ENCODE measurements around the gene SCLY. TPM values are rescaled to one million over a fixed set of nuclear protein-coding genes. Genes with fewer than 3 reads are reported as not detected.
"Not testable (repeated sequence)": the region's sequence is repeated elsewhere in the genome, so short reads cannot be mapped to it uniquely, and the experiment has no call there.

The SCLY gene
- total RNA-seq, 1 experiment from 2014 or later, result 68.4 TPM

GRCh38 chr2:238031751-238032150, 29.1 kb upstream of the SCLY start (continued):
- TF ChIP-seq, protein P1, sequence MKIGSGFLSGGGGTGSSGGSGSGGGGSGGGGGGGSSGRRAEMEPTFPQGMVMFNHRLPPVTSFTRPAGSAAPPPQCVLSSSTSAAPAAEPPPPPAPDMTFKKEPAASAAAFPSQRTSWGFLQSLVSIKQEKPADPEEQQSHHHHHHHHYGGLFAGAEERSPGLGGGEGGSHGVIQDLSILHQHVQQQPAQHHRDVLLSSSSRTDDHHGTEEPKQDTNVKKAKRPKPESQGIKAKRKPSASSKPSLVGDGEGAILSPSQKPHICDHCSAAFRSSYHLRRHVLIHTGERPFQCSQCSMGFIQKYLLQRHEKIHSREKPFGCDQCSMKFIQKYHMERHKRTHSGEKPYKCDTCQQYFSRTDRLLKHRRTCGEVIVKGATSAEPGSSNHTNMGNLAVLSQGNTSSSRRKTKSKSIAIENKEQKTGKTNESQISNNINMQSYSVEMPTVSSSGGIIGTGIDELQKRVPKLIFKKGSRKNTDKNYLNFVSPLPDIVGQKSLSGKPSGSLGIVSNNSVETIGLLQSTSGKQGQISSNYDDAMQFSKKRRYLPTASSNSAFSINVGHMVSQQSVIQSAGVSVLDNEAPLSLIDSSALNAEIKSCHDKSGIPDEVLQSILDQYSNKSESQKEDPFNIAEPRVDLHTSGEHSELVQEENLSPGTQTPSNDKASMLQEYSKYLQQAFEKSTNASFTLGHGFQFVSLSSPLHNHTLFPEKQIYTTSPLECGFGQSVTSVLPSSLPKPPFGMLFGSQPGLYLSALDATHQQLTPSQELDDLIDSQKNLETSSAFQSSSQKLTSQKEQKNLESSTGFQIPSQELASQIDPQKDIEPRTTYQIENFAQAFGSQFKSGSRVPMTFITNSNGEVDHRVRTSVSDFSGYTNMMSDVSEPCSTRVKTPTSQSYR (CRISPR knock-in tag; IDR thresholded peaks at IDR 0.05), result no peak
- no peak for TF ChIP-seq NR2C2 (CRISPR knock-in tag; IDR thresholded peaks at IDR 0.05)

DNA sequence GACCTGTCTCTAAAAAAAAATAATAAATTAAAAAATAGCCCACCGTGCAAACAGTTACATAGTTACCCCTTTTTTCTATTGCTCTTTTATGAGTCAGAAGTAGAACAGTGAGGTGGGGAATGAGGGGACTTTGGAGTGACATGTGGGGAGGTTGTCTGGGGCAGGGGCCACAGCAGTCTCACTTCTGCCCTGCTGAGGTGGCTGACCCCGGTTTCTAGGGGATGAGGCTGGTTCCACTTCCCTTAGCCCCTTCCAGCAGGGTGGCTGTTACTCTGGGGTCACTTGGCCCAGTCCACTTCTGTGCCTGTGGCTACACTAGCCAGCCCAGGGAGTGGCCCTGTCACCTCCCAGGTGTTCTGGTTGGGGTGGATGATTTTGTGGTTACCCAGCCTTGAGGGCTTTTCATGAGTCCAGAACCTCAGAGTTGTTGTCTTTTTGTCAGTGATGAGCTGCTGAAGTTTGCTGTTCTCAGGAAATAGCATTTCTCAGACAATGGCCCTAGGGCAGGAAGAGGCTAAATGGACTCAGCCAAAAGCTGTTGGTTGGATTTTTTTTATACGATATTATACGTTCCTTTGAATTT, 28.0 kb upstream of the SCLY start:
- no peak for TF ChIP-seq ESRRA (CRISPR knock-in tag; IDR thresholded peaks at IDR 0.05; ENCODE audit: borderline replicate concordance)
- TF ChIP-seq HMGA2 (CRISPR knock-in tag; IDR thresholded peaks at IDR 0.05), result no peak
- no peak for TF ChIP-seq TEAD4 (CRISPR knock-in tag; IDR thresholded peaks at IDR 0.05)
- TF ChIP-seq, protein P2, sequence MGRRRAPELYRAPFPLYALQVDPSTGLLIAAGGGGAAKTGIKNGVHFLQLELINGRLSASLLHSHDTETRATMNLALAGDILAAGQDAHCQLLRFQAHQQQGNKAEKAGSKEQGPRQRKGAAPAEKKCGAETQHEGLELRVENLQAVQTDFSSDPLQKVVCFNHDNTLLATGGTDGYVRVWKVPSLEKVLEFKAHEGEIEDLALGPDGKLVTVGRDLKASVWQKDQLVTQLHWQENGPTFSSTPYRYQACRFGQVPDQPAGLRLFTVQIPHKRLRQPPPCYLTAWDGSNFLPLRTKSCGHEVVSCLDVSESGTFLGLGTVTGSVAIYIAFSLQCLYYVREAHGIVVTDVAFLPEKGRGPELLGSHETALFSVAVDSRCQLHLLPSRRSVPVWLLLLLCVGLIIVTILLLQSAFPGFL (CRISPR knock-in tag; IDR thresholded peaks at IDR 0.05; ENCODE audit: borderline replicate concordance), result no peak
- TF ChIP-seq ATF2 (CRISPR knock-in tag; IDR thresholded peaks at IDR 0.05; ENCODE audit: borderline replicate concordance, low read depth), result no peak
- TF ChIP-seq, protein P3, sequence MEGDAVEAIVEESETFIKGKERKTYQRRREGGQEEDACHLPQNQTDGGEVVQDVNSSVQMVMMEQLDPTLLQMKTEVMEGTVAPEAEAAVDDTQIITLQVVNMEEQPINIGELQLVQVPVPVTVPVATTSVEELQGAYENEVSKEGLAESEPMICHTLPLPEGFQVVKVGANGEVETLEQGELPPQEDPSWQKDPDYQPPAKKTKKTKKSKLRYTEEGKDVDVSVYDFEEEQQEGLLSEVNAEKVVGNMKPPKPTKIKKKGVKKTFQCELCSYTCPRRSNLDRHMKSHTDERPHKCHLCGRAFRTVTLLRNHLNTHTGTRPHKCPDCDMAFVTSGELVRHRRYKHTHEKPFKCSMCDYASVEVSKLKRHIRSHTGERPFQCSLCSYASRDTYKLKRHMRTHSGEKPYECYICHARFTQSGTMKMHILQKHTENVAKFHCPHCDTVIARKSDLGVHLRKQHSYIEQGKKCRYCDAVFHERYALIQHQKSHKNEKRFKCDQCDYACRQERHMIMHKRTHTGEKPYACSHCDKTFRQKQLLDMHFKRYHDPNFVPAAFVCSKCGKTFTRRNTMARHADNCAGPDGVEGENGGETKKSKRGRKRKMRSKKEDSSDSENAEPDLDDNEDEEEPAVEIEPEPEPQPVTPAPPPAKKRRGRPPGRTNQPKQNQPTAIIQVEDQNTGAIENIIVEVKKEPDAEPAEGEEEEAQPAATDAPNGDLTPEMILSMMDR (IDR thresholded peaks at IDR 0.05), result no peak
- no peak for TF ChIP-seq MYBL2 (CRISPR knock-in tag; IDR thresholded peaks at IDR 0.05)
- Mint-ChIP-seq H3K4me3 (no peak overlapping the region), H3K9me3 (no peaks in the 10 kb centered on the region), H3K4me1 (peaks cover 8% of the 10 kb centered on the region), H3K27ac (no peak overlapping the region), H3K27me3 (ENCODE audit: low read depth) (no peaks in the 10 kb centered on the region), H3K36me3 (peaks cover 38% of the 10 kb centered on the region)
- POLR2A ChIA-PET, result no interaction called here
- CTCF ChIA-PET, result no interaction called here
- DNase-seq (ENCODE audit: low spot score), result no peak
- no peak for ATAC-seq

DNA sequence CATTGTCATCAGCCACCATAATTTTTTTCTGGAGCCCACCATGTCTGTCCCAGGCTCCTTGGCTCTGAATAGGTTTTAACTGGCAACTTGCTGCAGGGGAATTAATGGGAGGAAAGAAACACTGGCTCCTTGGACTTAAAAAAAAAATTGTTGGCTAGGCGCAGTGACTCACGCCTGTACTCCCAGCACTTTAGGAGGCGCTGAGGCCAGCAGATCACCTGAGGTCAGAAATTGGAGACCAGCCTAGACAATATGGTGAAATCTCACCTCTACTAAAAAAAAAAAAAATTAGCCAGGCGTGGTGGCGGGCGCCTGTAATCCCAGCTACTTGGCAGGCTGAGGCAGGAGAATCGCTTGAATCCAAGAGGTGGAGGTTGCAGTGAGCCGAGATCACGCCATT, 26.8 kb upstream of the SCLY start:
- H3K9me3 Mint-ChIP-seq; H3K4me1 Mint-ChIP-seq; DNase-seq (ENCODE audit: low spot score); POLR2A ChIA-PET; ATAC-seq; CTCF ChIA-PET; H3K4me3 Mint-ChIP-seq; H3K27ac Mint-ChIP-seq; H3K27me3 Mint-ChIP-seq (ENCODE audit: low read depth): not testable (repeated sequence)
- H3K36me3 Mint-ChIP-seq, result peaks cover 43% of the 10 kb centered on the region

GRCh38 chr2:238038203-238038602, 22.6 kb upstream of the SCLY start:
- H3K4me3 Mint-ChIP-seq, result no peak overlapping the region
- TF ChIP-seq, protein P4, sequence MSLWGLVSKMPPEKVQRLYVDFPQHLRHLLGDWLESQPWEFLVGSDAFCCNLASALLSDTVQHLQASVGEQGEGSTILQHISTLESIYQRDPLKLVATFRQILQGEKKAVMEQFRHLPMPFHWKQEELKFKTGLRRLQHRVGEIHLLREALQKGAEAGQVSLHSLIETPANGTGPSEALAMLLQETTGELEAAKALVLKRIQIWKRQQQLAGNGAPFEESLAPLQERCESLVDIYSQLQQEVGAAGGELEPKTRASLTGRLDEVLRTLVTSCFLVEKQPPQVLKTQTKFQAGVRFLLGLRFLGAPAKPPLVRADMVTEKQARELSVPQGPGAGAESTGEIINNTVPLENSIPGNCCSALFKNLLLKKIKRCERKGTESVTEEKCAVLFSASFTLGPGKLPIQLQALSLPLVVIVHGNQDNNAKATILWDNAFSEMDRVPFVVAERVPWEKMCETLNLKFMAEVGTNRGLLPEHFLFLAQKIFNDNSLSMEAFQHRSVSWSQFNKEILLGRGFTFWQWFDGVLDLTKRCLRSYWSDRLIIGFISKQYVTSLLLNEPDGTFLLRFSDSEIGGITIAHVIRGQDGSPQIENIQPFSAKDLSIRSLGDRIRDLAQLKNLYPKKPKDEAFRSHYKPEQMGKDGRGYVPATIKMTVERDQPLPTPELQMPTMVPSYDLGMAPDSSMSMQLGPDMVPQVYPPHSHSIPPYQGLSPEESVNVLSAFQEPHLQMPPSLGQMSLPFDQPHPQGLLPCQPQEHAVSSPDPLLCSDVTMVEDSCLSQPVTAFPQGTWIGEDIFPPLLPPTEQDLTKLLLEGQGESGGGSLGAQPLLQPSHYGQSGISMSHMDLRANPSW (CRISPR knock-in tag; conservative IDR thresholded peaks at IDR 0.05; ENCODE audit: low read depth), result no peak
- TF ChIP-seq CREM (CRISPR knock-in tag; IDR thresholded peaks at IDR 0.05), result no peak
- TF ChIP-seq, protein P5, sequence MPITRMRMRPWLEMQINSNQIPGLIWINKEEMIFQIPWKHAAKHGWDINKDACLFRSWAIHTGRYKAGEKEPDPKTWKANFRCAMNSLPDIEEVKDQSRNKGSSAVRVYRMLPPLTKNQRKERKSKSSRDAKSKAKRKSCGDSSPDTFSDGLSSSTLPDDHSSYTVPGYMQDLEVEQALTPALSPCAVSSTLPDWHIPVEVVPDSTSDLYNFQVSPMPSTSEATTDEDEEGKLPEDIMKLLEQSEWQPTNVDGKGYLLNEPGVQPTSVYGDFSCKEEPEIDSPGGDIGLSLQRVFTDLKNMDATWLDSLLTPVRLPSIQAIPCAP (CRISPR knock-in tag; IDR thresholded peaks at IDR 0.05), result no peak
- TF ChIP-seq NR1H2 (CRISPR knock-in tag; IDR thresholded peaks at IDR 0.05), result no peak
- TF ChIP-seq, protein P6, sequence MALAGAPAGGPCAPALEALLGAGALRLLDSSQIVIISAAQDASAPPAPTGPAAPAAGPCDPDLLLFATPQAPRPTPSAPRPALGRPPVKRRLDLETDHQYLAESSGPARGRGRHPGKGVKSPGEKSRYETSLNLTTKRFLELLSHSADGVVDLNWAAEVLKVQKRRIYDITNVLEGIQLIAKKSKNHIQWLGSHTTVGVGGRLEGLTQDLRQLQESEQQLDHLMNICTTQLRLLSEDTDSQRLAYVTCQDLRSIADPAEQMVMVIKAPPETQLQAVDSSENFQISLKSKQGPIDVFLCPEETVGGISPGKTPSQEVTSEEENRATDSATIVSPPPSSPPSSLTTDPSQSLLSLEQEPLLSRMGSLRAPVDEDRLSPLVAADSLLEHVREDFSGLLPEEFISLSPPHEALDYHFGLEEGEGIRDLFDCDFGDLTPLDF (CRISPR knock-in tag; IDR thresholded peaks at IDR 0.05), result no peak
- peaks cover 36% of the 10 kb centered on the region for H3K36me3 Mint-ChIP-seq
- no peaks in the 10 kb centered on the region for H3K27me3 Mint-ChIP-seq (ENCODE audit: low read depth)
- no peaks in the 10 kb centered on the region for H3K4me1 Mint-ChIP-seq
- ATAC-seq (no peak), DNase-seq (ENCODE audit: low spot score) (no peak)
- no peak overlapping the region for H3K27ac Mint-ChIP-seq
- ChIA-PET POLR2A (no interaction called here), CTCF (interaction anchor here (1.1 kb wide), 1 partner anchor 115 kb away, joined by 4 read pairs; no protein-coding TSS in a partner anchor)
- no peaks in the 10 kb centered on the region for H3K9me3 Mint-ChIP-seq
